GM18499 (cell line): ENCODE measurements around the gene SPG7.
"Not testable (repeated sequence)": the region's sequence is repeated elsewhere in the genome, so short reads cannot be mapped to it uniquely, and the experiment has no call there.

Experiments
- ATAC-seq: cut with Tn5 transposase; IDR thresholded peaks from one replicate; pipeline ENCODE4 v1.9.1; 2021; ENCODE audit warnings: moderate number of reproducible peaks; ENCODE audit not compliant: insufficient read depth, unreplicated experiment

The SPG7 gene

DNA sequence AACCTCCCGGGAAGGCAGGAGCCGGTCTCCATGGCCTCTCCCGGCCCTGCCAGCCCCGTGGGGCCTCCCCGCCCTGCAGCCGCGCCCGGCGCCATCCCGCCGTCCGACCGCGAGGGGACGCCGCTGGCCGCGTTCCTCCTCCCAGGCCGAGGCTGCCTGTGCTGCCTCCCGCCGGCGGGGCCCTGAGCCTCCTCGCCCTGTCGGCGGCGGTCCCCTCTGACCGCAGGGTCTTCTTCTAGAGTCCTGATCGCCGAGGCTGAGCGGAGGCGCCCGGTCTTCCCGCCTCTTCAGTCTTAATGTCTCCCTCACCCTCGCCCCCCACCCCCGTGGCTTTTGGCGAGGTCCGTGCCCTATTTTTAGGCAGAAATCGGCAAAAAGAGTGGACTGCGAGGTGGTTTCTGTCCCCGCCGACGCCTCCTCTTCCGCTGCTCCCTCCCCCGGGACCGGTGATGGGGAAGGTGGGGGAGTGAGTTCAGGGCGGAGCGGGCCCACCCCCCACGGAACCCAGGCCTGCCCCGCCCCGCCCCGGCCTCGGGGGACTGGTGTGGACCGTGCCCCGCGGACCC lies 66.6 kb downstream of the SPG7 start:
- ATAC-seq = no peak

DNA sequence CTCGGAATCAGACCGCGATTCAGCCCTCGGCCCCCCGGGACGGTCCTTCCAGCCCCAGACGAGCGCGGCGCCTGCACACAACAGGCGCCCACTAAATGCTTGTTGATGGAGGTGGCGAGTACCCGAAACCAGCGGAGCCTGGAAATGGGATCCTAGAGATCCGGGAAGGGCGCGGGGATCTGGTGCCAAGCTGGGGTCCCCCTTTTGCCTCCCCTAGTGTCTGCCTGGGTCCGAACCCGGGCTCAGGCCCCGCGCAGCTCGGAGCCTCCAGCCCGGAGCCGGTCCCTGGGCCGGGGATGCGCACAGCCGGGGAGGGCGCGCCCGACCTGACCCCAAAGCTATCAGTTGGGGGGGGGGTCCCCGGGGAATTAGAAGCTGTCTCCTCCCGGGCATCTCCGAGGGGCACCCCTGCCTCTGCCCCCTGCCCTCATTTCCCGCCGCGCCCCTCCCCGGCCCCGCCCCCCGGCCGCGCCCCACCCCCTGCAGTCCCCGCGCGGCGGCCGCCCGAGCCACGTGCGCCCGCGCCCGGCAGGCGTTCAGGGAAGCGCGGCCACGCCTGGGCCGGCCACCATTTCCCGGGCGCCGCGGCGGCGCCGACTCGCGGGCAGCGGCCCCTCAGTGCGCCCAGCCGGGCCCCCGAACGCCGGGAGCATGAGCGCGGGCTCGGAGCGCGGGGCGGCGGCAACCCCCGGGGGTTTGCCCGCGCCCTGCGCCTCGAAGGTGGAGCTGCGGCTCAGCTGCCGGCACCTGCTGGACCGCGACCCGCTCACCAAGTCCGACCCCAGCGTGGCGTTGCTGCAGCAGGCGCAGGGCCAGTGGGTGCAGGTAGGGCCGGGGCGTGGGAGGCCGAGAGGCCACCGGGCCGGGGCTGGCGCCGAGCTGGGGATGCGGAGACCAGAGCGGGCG lies 67.3 kb downstream of the SPG7 start, which contains the start of gene CPNE7:
TSS of gene CPNE7 (plus strand) at position 512 of the 906 bp plus-strand sequence. CDS start at position 652, 140 bp downstream.
- ATAC-seq = no peak

DNA sequence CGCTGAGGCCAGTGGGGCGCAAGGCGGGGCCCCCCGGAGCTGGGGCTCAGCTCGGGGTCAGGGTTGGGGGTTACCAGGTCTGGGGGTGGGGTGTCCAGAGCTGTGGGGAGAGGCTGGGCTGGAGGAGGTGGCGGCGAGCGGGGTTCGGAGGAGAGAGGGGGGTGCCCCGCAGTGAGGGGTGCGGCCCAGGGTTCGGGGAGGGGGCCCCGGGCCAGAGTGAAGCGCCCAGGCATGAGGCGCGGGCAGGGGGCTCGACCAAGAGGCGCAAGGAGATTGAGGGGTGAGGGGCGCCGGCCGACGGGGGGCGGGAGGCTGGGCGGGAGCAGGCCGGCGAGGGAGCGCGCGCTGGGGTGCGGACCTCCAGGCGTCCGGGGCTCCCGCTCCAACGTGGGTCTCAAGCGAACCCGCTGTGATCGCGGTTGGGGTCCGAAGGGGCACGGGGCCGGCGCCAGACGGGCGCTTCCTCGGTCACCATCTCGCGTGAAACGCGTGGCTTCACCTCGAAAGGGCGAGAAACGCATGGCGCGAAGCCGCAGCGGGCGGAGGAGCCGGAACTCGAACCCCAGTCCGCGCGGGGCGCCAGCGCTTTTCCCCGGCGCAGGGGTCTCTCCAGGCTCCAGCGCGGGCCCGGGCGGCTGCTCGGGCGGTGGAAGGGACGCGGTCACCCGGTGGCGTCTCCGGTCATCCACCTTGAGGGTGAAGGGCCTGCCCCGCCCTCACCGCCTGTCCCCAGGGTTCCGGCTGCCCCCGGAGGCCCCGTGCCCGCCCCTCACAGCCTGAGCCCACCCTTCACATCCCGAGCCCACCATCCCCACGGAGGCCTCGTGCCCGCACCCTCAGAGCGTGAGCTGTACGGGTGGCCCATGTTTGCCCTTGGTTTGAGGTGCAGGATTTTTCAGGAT lies 68.2 kb downstream of the SPG7 start:
- no peak for ATAC-seq

DNA sequence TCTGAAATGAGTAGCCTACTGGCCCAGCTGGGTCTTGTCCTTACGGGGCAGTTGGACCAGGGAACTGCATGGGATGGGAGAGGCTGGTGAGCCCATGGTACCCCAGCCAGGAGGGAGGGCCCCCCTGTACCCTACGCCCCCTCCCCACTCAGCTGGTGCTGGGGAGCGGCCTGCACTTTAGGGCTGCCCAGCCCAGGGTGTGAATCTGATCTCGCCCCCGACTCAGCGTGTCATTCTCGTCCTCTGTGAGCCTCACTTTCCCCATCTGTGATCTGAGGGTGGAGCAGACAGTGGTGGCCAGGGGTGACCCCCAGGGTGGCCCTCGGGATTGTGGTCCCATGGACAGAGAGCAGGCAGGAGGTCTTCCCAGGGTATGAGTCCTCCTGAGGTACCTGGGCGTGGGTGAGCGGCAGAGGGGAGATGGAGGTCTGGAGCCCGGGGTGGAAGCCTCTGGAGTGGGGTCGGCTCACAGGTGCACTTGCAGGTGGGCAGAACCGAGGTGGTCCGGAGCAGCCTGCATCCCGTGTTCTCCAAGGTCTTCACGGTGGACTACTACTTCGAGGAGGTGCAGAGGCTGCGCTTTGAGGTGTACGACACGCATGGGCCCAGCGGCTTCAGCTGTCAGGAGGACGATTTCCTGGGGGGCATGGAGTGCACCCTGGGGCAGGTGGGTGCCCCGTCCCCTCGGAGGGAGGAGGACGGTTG lies 69.0 kb downstream of the SPG7 start:
- ATAC-seq = no peak

DNA sequence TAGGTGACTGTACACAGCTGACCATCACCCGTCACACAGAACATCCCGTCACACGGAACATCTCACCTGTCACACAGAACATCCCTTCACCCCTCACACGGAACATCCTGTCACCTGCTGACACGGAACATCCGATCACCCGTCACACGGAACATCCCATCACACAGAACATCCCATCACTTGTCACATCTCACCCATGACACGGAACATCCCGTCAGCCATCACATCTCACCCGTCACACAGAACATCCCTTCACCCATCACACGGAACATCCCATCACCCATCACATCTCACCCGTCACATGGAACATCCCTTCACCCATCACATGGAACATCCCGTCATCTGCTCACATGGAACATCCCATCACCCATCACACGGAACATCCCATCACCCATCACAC lies 71.1 kb downstream of the SPG7 start:
- no peak for ATAC-seq

DNA sequence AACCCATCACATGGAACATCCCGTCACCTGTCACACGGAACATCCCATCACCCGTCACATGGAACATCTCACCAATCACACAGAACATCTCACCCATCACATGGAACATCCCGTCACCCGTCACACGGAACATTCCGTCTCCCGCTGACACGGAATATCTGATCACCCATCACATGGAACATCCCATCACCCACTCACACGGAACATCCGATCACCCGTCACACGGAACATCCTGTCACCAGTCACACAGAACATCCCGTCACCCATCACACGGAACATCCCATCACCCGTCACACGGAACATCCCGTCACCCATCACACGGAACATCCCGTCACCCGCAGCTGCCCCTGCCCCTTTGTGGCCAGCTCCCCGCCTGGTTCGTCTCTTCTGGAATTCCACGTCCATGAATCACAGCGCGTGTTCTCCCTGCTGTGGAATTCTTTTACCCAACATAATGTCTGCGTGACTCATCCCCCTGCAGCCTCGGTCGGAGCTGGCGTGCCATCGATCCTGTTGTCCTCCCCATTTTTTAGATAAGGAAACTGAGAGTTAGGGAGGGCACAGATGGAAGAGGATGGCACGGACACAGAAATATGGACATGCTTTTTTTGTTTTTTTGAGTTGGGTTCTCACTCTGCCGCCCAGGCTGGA lies 73.0 kb downstream of the SPG7 start:
- ATAC-seq = no peak

DNA sequence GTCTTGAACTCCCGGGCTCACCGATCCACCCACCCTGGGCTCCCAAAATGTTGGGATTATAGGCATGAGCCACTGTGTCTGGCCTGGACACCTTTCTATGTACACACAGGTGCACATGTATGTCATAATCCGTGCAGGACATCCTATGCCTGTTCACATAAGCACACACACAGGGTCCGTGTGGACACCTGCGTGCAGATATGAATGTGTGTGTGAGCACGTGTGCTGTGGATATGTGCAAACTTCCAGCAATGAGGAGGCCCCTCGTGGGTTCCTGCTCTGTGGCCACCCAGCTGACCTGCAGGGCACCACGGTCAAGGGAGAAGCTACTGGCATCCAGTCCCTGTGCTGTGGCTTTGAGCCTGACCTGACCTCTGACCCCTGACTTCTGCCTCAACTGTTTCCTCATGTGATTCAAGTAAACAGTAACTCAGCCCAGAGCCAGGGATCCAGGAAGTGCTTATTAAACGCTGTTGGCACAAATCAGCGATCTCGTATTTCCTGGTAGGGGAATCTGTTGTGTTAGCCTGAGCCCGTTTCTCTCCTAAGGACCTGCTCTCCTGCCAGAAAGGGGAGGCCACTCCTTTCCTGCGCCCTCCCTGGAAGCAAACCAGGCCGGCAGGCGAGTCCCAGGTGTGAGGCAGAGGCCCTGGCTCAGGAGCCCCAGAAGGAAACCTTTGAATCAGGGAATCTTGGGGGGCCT lies 73.8 kb downstream of the SPG7 start:
- no peak for ATAC-seq

DNA sequence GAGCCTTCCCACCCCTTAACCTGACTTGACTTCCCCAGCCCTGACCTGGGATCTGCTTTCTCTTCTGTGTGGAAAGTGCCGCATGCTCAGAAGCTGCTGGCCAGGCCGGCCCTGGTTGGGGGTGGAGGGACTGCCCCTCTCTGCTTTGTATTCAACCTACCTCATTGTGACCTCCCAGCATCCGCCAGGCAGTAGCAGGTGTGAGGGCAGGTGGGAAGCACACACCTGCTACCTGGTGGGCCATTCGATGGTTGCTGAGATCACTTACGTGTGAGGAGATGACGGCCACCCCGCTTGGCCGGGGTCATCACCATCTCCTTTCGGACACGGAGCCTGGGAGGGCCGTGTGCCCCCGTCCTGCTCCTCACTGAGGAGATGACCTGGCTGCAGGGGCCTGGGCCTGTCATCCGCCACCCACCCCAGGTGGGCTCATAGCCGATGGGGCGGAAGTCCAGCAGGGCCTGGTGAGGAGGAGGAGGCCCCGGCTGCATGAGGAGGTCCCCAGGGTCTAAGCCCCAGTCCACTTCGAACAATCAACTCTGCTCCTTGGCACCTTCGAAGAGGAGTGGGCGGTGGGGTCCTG lies 74.5 kb downstream of the SPG7 start:
- no peak for ATAC-seq

DNA sequence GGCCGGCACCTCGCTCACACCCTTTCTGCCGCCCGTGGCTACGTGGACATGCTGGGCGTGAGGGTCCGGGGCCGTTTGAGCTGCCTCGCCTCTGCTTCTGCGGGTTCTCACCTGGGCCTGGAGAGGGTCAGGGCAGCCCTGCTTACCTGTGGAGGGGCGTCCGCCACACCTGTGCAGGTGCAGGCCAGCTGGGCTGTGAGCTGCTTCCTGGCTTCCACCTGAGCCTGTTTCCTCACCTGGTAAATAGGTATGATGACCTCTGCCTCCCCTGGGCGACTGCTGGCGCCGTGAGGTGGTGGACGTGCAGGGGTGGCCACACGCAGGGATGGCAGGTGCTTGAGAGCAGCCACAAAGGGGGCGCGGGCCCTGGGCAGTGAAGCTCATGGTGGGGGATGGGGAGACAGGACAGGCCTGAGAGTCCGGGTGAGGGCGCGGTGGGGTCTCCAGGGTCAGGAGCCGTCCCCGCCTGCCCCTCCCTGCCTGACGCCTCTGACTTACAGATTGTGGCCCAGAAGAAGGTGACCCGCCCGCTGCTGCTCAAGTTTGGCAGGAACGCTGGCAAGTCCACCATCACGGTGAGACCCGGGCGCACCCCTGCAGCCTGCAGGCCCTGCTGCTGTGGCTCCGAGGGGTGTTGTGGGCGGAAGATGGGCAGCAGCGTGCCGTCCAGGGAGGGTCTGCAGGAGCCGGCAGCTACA lies 75.1 kb downstream of the SPG7 start:
- ATAC-seq = no peak

DNA sequence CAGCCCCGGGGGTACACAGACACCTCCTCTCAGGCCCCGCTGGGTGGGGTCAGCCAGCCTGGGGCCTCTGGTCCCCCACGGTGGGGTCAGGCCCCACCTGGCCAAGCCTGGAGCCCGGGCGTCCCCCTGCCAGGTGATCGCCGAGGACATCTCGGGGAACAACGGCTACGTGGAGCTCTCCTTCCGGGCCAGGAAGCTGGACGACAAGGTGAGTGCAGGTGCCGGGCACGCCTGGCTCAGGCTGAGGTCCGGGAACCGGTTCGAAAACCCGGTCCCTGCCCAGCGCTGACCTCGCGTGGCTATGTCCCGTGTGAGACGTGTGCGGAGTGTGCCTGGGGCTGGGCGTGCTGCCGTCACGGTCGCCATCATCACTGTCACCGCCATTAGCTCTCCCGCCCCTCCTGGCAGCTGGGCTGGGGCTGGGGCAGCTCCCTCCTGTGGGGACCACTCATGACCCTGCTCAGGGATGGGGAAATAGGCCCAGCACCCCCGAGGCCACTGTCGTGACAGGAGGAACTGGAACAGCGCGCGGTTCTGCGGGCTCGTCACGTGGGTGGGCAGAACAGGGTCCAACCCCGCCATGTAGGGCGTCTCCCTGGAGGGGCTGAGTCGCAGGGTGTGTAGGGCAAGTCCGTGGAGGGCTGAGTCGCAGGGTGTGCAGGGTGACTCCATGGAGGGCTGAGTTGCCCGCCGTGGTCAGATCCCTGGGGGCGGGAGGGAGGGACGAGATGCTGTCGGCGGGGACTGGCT lies 75.9 kb downstream of the SPG7 start:
- no peak for ATAC-seq

DNA sequence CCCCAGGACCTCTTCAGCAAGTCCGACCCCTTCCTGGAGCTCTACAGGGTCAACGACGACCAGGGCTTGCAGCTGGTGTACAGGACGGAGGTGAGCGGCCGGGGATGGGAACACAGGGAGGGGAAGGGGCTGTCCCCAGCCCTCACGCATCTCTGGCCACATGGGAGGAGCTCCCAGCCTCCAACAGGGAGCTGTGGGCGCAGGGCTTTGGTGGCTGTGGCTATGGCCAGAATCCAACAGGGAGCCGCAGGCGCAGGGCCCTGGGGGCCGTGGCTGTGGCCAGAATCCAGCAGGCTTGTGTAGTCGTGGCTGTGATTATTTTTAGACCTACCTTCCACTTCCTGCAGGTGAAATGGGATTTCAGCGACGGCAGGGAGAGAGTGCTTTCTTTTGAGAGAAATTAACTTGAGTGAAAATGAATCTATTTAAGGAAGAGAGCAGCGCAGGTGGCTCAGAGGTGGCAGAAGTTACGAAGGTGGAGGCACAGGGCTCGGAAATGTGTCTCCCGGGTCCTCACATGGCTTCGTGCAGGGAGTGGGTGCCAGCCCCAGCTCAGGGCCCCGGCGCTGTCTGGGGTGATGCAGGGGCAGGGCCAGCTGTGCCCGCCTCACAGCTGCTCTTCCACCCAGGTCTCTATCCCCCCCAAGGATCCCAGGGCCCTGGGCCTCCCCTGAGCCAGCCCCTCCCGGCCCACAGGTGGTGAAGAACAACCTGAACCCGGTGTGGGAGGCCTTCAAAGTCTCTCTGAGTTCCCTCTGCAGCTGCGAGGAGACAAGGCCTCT lies 76.8 kb downstream of the SPG7 start:
- no peak for ATAC-seq

DNA sequence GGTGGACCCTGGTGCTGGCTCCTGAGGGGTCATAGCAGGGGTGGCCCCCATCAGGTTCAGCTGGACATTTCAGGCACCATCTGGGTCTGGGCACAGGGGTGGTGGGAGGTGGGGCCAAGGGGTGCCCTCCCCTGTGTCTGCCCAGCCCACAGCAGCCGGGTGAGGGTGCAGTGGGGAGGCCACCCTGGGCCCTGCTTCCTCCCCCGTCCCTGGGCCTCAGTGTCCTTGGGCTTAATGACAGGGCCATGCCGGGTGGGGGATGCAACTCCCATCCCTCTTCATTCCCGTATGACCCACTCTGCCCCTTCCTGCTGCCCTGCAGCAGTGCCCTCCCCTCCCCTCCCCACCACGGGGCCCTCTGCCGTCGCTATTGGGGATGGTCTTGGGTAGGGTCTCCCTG lies 78.0 kb downstream of the SPG7 start:
- no peak for ATAC-seq

DNA sequence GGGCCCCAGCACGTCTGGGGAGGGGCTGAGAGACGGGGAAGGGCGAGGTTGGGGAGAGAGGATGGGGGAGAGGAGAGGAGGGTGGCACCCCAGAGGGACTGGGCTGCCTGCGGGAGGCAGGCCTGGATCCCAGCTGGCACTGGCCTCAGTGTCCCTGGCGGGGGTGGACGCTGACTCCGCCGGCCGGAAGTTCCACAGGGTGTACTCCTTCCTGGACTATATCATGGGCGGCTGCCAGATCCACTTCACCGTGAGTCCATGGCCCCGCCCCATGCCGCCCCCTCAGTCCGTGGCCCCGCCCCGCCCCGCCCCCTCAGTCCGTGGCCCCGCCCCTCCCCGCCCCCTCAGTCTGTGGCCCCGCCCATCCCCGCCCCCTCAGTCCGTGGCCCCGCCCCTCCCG lies 78.7 kb downstream of the SPG7 start:
- ATAC-seq = no peak

DNA sequence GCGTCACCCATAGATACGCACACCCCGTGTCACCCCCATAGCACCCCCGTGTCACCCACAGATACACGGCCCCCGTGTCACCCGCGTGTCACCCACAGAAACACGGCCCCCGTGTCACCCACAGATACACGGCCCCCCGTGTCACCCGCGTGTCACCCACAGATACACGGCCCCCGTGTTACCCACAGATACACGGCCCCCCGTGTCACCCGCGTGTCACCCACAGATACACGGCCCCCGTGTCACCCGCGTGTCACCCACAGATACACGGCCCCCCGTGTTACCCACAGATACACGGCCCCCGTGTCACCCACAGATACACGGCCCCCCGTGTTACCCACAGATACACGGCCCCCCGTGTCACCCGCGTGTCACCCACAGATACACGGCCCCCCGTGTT lies 79.5 kb downstream of the SPG7 start:
- ATAC-seq = not testable (repeated sequence)

DNA sequence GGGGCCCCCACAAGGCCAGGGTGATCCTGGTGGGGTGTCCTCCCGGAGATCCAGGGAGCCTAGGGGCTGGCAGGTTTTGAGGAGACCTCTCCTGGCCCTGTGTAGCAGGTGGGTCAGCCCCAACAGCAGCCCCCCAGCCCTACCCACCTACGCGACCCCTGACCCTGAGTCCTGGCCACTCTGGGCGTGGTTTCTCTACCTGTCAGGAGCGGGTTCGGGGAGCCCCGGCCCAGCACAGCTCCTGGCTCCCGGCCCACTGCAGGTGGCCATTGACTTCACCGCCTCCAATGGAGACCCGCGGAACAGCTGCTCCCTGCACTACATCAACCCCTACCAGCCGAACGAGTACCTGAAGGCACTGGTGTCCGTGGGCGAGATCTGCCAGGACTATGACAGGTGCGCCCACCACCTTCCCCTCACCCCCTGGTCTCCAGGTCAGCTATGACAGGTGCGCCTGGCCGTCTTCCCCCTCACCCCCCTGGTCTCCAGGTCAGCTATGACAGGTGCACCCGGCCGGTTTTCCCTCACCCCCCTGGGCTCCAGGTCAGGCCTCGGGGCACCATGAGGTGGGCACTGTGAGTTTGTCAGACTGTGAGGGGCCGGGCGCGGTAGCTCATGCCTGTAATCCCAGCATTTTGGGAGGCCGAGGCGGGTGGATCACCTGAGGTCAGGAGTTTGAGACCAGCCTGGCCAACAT lies 80.4 kb downstream of the SPG7 start:
- no peak for ATAC-seq

DNA sequence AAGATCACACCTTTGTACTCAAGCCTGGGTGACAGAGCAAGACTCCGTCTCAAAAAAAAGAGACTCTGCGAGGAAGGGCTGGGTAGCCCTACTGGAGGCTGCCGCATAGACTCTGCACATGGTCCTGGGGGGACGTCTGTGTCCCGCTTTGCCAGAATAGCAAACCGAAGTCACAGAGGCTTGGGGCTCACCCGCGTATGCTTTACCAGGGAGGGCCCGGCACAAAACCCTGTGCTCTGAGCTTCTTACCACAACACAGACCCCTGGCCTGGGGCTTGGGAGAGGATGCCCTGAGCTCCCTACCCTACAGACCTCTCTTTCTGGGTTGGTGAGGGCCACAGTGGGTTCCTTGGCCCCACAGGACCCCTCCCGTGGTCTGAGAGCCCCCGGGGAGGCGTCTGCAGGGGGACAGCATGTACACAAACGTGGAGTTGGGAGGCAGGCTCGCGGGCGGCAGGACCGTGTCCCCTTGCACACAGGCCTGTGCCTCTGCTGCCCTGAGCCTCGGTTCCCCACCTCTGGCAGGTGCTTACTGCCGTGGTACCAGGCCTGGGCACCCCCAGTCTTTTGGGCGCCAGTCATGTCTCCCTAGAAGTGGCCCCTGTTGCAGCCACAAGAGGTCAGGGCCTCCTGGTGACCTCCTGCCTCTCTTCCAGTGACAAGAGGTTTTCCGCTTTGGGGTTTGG lies 81.2 kb downstream of the SPG7 start:
- no peak for ATAC-seq
